ENCODE data around the gene TICAM2.

GRCh38 chr5:115556276-115556675 is 46.0 kb downstream of the TICAM2 start:
- TF ChIP-seq POLR2A (IDR thresholded peaks at IDR 0.05; ENCODE audit: extremely low read depth, insufficient read length) (no peak), CTCF (IDR thresholded peaks at IDR 0.05; ENCODE audit: low read depth, low read length) (no peak)
